Epithelial cell of esophagus (primary cell): ENCODE measurements around the gene SHISA8.

Experiments
- DNase-seq: peaks from one replicate; pipeline ENCODE4 v3.0.0; 2010; ENCODE audit warnings: low read depth
- H3K4me3 ChIP-seq: 2 replicates; pipeline ENCODE4 v1.5.1; 2011; ENCODE audit warnings: mild to moderate bottlenecking, low read length, control low read depth
- CTCF ChIP-seq: IDR thresholded peaks from 2 replicates; pipeline ENCODE4 v1.5.1; 2011; ENCODE audit warnings: low read depth, mild to moderate bottlenecking, low read length, control low read depth, inconsistent platforms; ENCODE audit not compliant: insufficient read depth; ENCODE audit errors: missing control alignments

The SHISA8 gene

DNA sequence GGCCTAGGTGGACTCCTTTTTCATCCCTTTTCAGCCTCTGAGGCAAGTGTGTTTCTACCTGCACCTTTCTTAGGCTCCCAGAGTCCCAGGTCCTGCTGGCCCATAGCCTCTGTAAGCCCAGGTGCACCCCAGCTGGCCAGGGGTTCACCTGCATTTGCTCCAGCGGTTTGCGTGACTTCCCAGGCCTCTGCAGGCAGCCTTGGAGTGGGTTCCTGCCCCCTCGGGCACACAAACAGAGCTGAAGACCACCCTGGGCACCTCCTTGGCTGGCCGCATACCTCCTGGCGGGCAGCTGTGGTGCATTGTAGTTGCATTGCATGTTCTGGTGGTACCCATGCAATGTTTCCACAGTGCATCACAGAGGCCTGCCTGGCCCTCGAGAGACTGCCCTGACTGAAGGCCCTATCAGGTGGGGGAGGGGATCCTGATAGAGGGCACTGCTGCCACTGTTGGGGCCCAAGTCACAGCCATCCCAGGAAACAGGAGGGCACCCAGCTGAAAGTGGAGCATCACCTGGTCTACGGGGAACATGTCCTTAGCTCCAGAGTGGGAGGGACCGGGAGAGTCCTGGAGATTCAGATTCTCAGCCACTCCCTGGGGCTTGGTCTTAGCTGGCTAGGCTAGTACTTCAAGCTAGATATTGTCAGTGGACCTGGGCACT is 14.1 kb downstream of the SHISA8 start:
- TF ChIP-seq CTCF, result no peak
- no peak for DNase-seq
- H3K4me3 ChIP-seq, result no peak overlapping the region

DNA sequence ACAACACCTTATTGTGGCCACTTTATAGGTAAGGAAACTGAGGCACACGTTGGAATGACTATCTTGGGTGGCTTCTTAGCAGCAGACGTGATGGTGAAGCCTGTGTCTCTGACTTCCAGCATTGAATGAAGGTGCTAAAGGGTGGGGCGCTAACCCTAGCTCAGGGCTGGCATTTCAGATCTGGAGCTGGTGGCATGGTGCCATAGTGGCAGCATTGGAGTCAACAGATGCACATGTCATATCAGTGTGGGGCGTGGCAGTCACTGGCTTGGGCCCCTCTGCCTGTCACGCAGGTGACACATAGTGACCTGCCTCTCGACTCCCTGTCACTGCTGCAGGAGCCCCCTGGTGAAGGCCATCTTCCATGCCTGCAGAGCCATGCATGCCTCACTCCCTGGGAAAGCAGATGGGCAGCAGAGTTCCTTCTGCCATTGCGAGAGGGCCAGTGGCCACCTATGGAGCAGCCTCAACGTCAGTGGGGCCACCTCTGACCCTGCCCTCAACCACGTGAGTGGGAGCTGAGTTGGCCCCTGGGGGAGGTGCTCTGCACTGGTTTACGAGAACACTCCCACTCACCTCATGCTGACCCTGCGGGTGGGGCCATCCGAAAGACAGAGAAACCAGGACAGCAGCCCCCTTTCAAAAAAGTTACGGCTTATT is 14.8 kb downstream of the SHISA8 start:
- H3K4me3 ChIP-seq, result no peak overlapping the region
- no peak for DNase-seq
- no peak for TF ChIP-seq CTCF

DNA sequence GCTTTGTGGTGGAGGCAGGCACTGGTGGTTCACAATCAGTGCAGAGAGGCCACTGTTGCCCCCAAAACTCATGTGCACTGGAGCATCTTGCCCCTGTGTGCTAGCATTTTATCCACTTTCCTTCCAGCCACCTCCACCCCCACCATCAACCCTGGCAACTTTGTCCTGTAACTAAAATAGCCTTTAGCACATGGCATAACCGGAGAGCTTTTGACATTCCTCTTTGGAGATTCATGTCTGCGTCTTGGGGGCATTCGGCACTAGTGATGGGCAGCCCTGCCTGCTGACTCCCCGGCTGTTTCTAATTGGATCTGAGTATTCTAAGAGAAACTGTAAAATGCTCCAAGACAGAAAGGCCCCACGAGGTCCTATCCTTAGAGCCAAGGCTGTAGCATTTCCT is 15.8 kb downstream of the SHISA8 start:
- no peak for TF ChIP-seq CTCF
- no peak overlapping the region for H3K4me3 ChIP-seq
- DNase-seq, result no peak

- no peak overlapping the region for H3K4me3 ChIP-seq
- DNase-seq, result no peak
- no peak for TF ChIP-seq CTCF
Observed at GRCh38 chr22:41898645-41899044, 16.2 kb downstream of the SHISA8 start.

- H3K4me3 ChIP-seq, result no peak overlapping the region
- no peak for TF ChIP-seq CTCF
- no peak for DNase-seq
Observed at GRCh38 chr22:41893591-41894375, 21.1 kb downstream of the SHISA8 start.

- no peak for TF ChIP-seq CTCF
- H3K4me3 ChIP-seq, result no peak overlapping the region
- no peak for DNase-seq
Observed at GRCh38 chr22:41892721-41893120, 22.2 kb downstream of the SHISA8 start.
